Measurements from ENCODE around the gene MELK. TPM values are rescaled to one million over a fixed set of nuclear protein-coding genes. Genes with fewer than 3 reads are reported as not detected.
"Not testable (repeated sequence)": the region's sequence is repeated elsewhere in the genome, so short reads cannot be mapped to it uniquely, and the experiment has no call there.

The MELK gene
- 10 to 100 TPM in 1 of 3 donors, 1 to 10 TPM in 2; 8.4 to 11.6 (median 9.0) TPM for total RNA-seq

DNA sequence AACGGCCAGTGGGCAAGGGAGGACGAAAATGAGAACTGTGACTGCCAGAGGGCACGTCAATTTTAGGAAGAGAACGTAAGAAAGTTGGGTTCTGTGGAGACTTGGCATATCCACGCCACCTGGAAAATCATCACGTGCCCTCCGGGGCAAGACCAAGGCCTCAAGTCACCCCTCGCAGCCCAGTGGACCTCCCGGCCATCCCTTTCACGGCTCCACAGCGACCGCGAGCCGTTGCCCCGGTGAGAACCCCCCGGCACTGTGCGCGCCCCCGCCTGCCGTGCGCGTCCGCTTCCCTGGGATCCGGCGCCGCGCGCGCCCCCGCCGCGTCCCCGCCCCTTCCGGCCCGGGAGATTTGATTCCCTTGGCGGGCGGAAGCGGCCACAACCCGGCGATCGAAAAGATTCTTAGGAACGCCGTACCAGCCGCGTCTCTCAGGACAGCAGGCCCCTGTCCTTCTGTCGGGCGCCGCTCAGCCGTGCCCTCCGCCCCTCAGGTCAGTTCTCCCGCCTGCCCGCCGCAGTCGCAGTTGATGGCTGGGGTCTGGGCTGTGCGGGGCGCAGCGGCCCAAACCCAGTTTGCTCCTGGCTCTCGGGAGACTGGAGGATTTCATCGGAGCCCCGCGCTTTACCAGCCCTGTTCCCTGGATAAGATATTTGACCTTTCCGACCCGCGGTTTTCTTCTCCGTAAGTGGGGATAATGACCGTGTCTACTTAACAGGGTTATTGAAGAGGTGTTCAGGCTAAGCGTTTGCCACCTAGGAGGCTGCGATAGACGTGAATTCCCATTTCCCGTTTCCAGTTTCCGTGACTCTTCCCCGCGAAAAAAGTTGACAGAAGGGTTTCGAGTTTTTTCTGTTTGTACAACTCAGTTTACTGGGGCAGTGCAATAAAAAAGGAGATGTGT, at the start of gene MELK:
TSS of gene MELK (plus strand) at position 381 of the 904 bp plus-strand sequence. CDS start 8,787 bp downstream, outside the sequence.
- Mint-ChIP-seq H3K27me3 (ENCODE audit: low read depth) (no peaks in the 10 kb centered on the region), H3K36me3 (ENCODE audit: insufficient read depth) (no peaks in the 10 kb centered on the region)
- peak; percentile 91 to 94 for ATAC-seq

DNA sequence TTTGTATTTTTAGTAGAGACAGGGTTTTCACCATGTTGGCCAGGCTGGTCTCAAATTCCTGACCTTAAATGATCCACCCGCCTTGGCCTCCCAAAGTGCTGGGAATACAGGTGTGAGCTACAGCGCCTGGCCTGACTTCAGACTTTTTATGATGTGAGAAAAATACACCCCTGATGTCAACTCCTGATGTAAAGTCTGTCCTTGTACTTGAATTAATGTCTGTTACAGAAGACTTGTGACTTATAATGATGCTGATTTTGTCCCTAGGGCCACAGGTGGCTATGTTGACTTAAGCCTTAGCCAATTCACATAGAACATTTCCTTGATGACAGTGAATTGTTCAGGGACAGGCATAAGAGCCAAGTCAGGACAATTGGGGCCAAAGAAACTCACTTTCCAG, 42.5 kb upstream of the MELK start:
- no peaks in the 10 kb centered on the region for H3K36me3 Mint-ChIP-seq (ENCODE audit: insufficient read depth)
- no peak for DNase-seq
- H3K27me3 Mint-ChIP-seq (ENCODE audit: low read depth): no peaks in the 10 kb centered on the region
- no peak for ATAC-seq
- H3K4me3 Mint-ChIP-seq: no peak overlapping the region
- H3K9me3 Mint-ChIP-seq: no peaks in the 10 kb centered on the region
- H3K4me1 Mint-ChIP-seq (ENCODE audit: low read depth): no peaks in the 10 kb centered on the region

More for the DNA sequence above, at the start of gene MELK:
- Mint-ChIP-seq H3K9me3 (no peaks in the 10 kb centered on the region), H3K4me1 (ENCODE audit: low read depth) (peaks cover 18% of the 10 kb centered on the region), H3K4me3 (peak within 1 kb of the TSS; percentile 90)
- DNase-seq: peak; percentile 76

DNA sequence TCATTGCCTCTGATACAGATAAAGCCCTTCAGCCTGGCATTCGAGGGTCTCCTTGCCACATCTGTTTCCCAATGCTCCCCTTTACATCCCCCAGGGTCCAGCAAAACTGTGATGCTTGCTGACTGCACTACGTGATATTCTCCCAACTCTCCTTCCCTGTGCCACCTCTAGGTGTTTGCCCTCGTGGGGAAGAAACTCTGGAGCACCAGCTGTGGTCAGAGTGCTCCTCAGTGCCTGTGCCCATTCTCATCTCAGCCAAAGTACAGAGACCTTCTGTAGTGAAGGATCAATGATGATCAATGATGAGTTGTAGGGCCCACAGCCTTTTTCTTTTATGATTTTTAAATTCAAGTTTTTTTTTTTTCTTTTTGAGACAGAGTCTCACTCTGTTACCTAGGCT, 40.3 kb upstream of the MELK start:
- Mint-ChIP-seq H3K4me1 (ENCODE audit: low read depth) (no peaks in the 10 kb centered on the region), H3K9me3 (no peaks in the 10 kb centered on the region), H3K27me3 (ENCODE audit: low read depth) (no peaks in the 10 kb centered on the region), H3K4me3 (no peak overlapping the region), H3K36me3 (ENCODE audit: insufficient read depth) (no peaks in the 10 kb centered on the region)
- DNase-seq (no peak), ATAC-seq (no peak)

DNA sequence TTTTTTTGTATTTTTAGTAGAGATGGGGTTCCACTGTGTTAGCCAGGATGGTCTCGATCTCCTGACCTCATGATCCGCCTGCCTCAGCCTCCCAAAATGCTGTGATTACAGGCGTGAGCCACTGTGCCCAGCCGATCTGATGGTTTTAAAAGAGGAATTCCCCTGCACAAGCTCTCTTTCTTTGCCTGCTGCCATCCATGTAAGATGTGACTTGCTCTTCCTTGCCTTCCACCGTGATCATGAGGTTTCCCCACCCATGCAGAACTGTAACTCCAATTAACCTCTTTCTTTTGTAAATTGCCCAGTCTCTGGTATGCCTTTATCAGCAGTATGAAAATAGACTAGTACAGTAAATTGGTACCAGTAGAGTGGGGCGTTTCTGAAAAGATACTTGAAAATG, 39.0 kb upstream of the MELK start:
- not testable (repeated sequence) for H3K36me3 Mint-ChIP-seq (ENCODE audit: insufficient read depth); DNase-seq; H3K27me3 Mint-ChIP-seq (ENCODE audit: low read depth); ATAC-seq; H3K9me3 Mint-ChIP-seq; H3K4me3 Mint-ChIP-seq; H3K4me1 Mint-ChIP-seq (ENCODE audit: low read depth)

DNA sequence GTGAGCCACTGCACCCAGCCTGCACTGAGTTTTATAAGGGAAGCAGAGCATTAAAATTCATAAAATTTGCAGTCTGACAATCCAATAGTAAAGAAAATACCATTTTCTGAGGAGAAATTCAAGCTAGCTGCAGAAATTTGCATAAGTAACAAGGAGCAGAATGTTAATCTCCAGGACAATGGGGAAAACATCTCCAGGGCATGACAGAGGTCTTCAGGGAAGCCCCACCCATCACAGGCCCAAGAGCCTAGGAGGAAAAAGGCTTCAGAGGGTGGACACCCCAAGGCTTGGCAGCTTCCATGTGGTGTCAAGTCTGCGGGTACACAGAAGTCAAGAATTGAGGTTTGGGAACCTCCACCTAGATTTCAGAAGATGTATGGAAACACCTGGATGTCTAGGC, 37.6 kb upstream of the MELK start:
- H3K9me3 Mint-ChIP-seq: no peaks in the 10 kb centered on the region
- no peak overlapping the region for H3K4me3 Mint-ChIP-seq
- DNase-seq (no peak), ATAC-seq (no peak)
- H3K36me3 Mint-ChIP-seq (ENCODE audit: insufficient read depth): no peaks in the 10 kb centered on the region
- no peaks in the 10 kb centered on the region for H3K4me1 Mint-ChIP-seq (ENCODE audit: low read depth)
- no peaks in the 10 kb centered on the region for H3K27me3 Mint-ChIP-seq (ENCODE audit: low read depth)

DNA sequence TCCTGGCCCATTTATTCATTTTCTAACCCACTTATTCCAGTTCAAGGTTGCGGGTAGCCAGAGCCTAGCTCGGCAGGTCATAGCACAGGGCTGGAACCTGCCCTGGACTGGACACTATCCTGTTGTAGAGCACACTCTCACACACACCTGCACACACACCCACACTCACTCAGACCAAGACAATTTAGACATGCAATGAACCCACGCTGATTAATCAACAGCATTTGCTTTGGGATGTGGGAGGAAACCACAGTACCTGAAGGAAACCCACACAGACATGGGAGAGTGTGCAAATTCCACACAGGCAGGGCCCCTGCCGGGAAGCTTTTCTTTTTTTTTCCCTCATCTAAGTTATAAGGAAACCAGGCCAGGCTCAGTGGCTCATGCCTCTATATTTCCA, 34.8 kb upstream of the MELK start:
- Mint-ChIP-seq H3K27me3 (ENCODE audit: low read depth) (no peaks in the 10 kb centered on the region), H3K36me3 (ENCODE audit: insufficient read depth) (no peaks in the 10 kb centered on the region), H3K4me3 (no peak overlapping the region), H3K9me3 (no peaks in the 10 kb centered on the region), H3K4me1 (ENCODE audit: low read depth) (no peaks in the 10 kb centered on the region)
- ATAC-seq: no peak
- DNase-seq: no peak

DNA sequence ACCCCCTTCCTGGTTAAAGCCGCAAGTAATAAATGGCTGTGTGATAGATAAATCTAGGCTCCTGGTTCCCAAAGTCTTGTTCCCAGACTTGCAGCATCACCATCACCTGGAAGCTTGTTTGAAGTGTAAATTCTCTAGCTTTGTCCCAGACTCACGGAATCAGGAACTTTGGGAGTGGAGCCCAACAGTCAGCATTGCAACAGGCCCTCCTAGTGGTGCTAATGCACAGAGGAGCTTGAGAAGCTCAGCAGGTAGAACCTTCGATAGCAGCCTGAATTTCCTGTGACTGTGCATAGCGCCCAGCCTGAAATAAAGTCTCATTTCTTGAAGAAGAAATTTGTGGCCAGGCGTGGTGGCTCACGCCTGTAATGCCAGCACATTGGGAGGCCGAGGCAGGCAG, 30.3 kb upstream of the MELK start:
- H3K4me1 Mint-ChIP-seq (ENCODE audit: low read depth): no peaks in the 10 kb centered on the region
- H3K27me3 Mint-ChIP-seq (ENCODE audit: low read depth): peaks cover 2% of the 10 kb centered on the region
- H3K4me3 Mint-ChIP-seq: no peak overlapping the region
- no peak for ATAC-seq
- no peaks in the 10 kb centered on the region for H3K36me3 Mint-ChIP-seq (ENCODE audit: insufficient read depth)
- no peak for DNase-seq
- no peaks in the 10 kb centered on the region for H3K9me3 Mint-ChIP-seq

DNA sequence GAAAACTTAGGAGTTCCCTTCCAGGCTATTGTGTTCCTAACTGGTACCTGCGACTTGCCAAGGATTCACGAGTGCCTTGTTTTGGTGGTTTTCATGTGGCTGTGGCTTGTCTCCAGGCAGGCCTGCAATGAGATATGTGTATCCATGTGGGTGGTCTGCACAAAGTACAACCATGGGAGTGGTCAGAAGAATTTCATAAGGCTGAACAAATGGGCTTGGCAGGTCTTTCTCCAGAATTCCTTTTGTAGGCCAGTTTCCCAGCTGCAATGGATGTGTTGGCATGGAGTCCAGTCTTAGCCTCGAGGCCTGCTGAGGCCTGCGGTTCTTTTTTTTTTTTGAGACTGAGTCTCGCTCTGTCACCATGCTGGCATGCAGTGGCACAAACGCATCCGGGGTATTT, 28.8 kb upstream of the MELK start:
- no peak for DNase-seq
- peaks cover 4% of the 10 kb centered on the region for H3K27me3 Mint-ChIP-seq (ENCODE audit: low read depth)
- no peaks in the 10 kb centered on the region for H3K9me3 Mint-ChIP-seq
- no peak overlapping the region for H3K4me3 Mint-ChIP-seq
- ATAC-seq: no peak
- H3K36me3 Mint-ChIP-seq (ENCODE audit: insufficient read depth): no peaks in the 10 kb centered on the region
- no peaks in the 10 kb centered on the region for H3K4me1 Mint-ChIP-seq (ENCODE audit: low read depth)

DNA sequence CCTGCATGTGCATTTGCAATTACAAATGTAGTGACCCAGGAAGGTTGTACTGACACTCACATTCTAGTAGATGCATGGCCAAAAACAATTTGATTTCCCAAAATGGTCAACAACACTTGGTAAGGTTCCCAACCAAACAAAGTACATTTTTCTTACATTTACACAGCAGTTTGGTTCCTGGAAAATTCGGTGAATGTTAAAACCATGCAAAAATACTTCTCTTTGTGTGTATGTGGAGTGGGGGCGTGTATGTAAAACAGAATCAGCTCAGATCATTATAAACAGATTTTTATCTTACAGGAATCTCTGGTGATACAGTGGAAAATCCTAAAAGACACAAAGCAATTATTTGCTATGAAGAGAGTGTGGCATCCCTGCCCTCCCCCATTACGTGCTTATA, 25.1 kb upstream of the MELK start:
- Mint-ChIP-seq H3K36me3 (ENCODE audit: insufficient read depth) (no peaks in the 10 kb centered on the region), H3K4me3 (no peak overlapping the region)
- no peak for ATAC-seq

DNA sequence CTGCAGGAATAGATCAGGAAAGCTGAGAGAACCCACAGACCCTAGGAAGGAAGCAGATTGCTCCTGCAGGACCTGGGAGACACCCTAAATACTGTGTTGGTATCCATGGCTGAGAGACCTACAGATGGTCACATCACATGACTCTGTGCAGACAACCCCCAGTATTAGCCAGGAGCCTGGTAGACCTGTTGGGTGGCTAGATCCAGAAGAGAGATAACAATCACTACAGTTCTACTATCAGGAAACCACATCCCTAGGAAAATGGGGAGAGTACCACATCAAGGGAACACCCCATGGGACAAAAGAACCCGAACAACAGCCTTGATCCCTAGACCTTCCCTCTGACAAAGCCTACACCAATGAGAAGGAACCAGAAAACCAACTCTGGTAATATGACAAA, 24.2 kb upstream of the MELK start:
- no peak overlapping the region for H3K4me3 Mint-ChIP-seq
- ATAC-seq: no peak
- H3K36me3 Mint-ChIP-seq (ENCODE audit: insufficient read depth): no peaks in the 10 kb centered on the region
- no peaks in the 10 kb centered on the region for H3K9me3 Mint-ChIP-seq
- no peak for DNase-seq
- H3K27me3 Mint-ChIP-seq (ENCODE audit: low read depth): peaks cover 4% of the 10 kb centered on the region
- H3K4me1 Mint-ChIP-seq (ENCODE audit: low read depth): no peaks in the 10 kb centered on the region

More for the DNA sequence above, 25.1 kb upstream of the MELK start:
- Mint-ChIP-seq H3K27me3 (ENCODE audit: low read depth) (peaks cover 4% of the 10 kb centered on the region), H3K9me3 (no peaks in the 10 kb centered on the region), H3K4me1 (ENCODE audit: low read depth) (no peaks in the 10 kb centered on the region)
- no peak for DNase-seq

DNA sequence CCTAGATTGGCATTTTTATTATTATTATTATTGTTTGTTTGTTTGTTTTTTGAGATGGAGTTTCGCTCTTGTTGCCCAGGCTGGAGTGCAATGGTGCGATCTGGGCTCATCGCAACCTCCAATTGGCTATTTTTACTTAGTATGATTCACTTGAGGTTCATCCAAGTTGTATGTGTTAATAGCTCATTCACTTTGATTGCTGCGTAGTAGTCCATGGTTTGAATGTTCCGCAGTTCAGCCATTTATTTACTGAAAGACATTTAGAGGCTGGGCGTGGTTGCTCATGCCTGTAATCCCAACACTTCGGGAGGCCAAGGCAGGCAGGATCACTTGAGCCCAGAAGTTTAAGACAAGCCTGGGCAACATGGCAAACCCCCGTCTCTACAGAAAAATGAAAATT, 22.6 kb upstream of the MELK start:
- Mint-ChIP-seq H3K4me1 (ENCODE audit: low read depth) (no peaks in the 10 kb centered on the region), H3K27me3 (ENCODE audit: low read depth) (peaks cover 4% of the 10 kb centered on the region), H3K4me3 (no peak overlapping the region), H3K9me3 (no peaks in the 10 kb centered on the region), H3K36me3 (ENCODE audit: insufficient read depth) (no peaks in the 10 kb centered on the region)
- no peak for ATAC-seq
- no peak for DNase-seq

DNA sequence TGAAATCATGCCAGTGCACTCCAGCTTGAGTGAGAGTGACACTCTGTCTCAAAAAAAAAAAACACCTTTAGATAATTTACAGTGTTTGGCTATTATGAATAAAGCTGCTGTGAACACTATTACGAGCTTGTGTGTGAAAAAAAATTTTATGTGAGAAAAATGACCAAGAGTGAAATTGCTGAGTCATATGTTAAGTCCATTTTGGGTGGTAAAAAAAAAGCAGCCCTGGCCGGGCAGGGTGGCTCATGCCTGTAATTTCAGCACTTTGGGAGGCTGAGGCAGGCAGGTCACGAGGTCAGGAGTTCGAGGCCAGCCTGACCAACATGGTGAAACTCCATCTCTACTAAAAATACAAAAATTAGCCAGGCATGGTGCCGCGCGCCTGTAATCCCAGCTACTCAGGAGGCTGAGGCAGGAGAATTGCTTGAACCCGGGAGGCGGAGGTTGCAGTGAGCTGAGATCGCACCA, 22.0 kb upstream of the MELK start:
- H3K27me3 Mint-ChIP-seq (ENCODE audit: low read depth); H3K36me3 Mint-ChIP-seq (ENCODE audit: insufficient read depth); ATAC-seq; DNase-seq; H3K4me3 Mint-ChIP-seq; H3K9me3 Mint-ChIP-seq; H3K4me1 Mint-ChIP-seq (ENCODE audit: low read depth): not testable (repeated sequence)

DNA sequence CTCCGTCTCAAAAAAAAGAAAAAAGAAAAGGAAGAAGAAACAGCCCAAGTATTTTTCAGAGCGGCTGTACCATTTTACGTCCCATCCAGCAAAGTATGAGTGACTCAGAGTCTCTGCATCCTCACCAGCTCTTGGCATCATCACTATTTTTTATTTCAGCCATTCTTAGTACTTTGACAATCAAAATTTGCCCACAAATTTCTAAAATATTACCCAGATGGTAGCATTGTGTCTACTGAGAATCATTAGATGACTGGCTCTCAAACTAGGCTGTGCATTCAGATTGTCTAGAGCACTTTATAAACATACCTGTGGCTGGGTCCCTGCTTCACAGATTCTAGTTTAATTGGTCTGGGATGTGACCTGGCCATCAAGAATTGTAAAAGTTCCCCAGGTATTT, 21.6 kb upstream of the MELK start:
- Mint-ChIP-seq H3K36me3 (ENCODE audit: insufficient read depth) (no peaks in the 10 kb centered on the region), H3K9me3 (no peaks in the 10 kb centered on the region)

DNA sequence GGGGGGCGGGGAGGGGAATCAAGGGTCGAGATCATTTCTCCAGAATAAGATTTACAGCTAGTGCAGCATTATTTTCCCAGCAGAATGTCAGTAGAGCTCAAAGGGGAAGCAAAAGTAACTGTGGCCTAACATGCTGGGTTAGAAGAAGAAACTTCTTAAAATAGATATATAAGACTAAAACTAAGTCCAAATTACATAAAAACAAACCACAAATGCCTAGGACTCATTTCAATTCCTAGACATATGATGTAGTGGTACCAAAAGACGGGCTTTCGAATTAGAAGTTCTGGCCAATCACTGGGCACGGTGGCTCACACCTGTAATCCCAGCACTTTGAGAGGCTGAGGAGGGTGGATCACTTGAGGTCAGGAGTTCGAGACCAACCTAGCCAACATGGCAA, 20.8 kb upstream of the MELK start:
- no peak for ATAC-seq
- DNase-seq: no peak
- Mint-ChIP-seq H3K4me3 (no peak overlapping the region), H3K27me3 (ENCODE audit: low read depth) (peaks cover 4% of the 10 kb centered on the region), H3K9me3 (no peaks in the 10 kb centered on the region), H3K4me1 (ENCODE audit: low read depth) (no peaks in the 10 kb centered on the region), H3K36me3 (ENCODE audit: insufficient read depth) (no peaks in the 10 kb centered on the region)

More for the DNA sequence above, 21.6 kb upstream of the MELK start:
- DNase-seq (no peak), ATAC-seq (no peak)
- H3K27me3 Mint-ChIP-seq (ENCODE audit: low read depth): peaks cover 4% of the 10 kb centered on the region
- H3K4me3 Mint-ChIP-seq: no peak overlapping the region
- no peaks in the 10 kb centered on the region for H3K4me1 Mint-ChIP-seq (ENCODE audit: low read depth)

DNA sequence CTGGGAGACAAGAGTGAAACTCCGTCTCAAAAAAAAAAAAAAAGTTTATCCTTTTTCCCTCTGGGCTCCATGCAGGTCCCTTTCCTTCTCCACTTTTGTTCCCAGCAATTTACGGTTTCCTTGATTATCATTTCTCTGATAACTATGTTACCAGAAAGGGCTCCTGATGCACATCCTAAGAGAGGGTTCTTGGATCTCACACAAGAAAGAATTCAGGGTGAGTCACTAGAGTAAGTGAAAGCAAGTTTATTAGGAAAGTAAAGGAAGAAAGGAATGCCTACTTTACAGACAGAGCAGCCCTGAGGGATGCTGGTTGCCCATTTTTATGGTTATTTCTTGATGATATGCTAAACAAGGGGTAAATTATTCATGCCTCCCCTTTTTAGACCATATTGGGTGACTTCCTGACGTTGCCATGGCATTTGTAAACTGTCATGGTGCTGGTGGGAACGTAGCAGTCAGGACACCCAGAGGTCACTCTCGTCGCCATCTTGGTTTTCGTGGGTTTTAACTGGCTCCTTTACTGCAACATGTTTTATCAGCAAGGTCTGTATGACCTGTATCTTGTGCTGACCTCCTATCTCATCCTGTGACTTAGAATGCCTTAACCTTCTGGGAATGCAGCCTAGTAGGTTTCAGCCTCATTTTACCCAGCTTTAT, 13.5 kb upstream of the MELK start:
- no peak for ATAC-seq
- H3K36me3 Mint-ChIP-seq (ENCODE audit: insufficient read depth): no peaks in the 10 kb centered on the region
- no peak overlapping the region for H3K4me3 Mint-ChIP-seq
- H3K27me3 Mint-ChIP-seq (ENCODE audit: low read depth): peaks cover 2% of the 10 kb centered on the region
- no peak for DNase-seq
- H3K4me1 Mint-ChIP-seq (ENCODE audit: low read depth): no peaks in the 10 kb centered on the region
- no peaks in the 10 kb centered on the region for H3K9me3 Mint-ChIP-seq
